Rectal smooth muscle tissue (tissue), 1 donor: ENCODE data around the gene AXL.
"Not testable (repeated sequence)": the region's sequence is repeated elsewhere in the genome, so short reads cannot be mapped to it uniquely, and the experiment has no call there.

Experiments used
- H3K27ac ChIP-seq: one replicate; pipeline ENCODE4 v1.7.0; 2013; ENCODE audit warnings: low read depth, low read length, inconsistent platforms
- H3K27me3 ChIP-seq: one replicate; pipeline ENCODE4 v1.7.0; 2013; ENCODE audit warnings: low read length; ENCODE audit not compliant: control insufficient read depth, insufficient read depth
- H3K36me3 ChIP-seq: one replicate; pipeline ENCODE4 v1.7.0; 2013; ENCODE audit warnings: low read length; ENCODE audit not compliant: control insufficient read depth, insufficient read depth
- H3K4me1 ChIP-seq: one replicate; pipeline ENCODE4 v1.7.0; 2013; ENCODE audit warnings: low read length; ENCODE audit not compliant: control insufficient read depth, insufficient read depth
- H3K4me3 ChIP-seq: one replicate; pipeline ENCODE4 v1.7.0; 2013; ENCODE audit warnings: low read length
- H3K9ac ChIP-seq: one replicate; pipeline ENCODE4 v1.7.0; 2013; ENCODE audit warnings: low read length

AXL gene

GRCh38 chr19:41193430-41194156 lies 25.4 kb upstream of the AXL start:
- Histone ChIP-seq H3K27ac (no peak overlapping the region), H3K27me3 (no peaks in the 10 kb centered on the region), H3K4me1 (no peaks in the 10 kb centered on the region), H3K9ac (no peak overlapping the region), H3K4me3 (peak overlapping the region; percentile 60), H3K36me3 (no peaks in the 10 kb centered on the region)

DNA sequence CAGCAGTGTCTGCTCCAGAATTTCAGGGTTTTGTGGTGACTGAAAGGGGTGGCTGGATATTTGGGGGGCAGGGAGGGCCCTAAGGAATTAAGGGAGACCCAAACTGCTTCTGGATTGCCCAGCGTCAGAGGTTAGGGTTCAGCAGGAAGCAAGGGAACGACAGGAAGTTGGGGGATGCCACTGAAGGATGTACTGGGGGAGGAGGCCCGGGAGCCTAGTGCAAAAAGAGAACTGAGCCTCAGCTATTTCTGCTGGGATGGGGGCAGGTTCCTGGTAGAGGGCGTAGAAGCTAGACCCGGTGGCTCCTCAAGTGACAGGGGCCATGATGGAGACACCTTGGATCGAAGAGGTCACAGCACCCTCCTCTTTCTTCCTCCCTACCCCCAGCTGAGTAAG lies 24.9 kb upstream of the AXL start:
- H3K9ac ChIP-seq = no peak overlapping the region
- no peak overlapping the region for H3K4me3 ChIP-seq
- no peak overlapping the region for H3K27ac ChIP-seq
- H3K4me1 ChIP-seq = no peaks in the 10 kb centered on the region
- H3K36me3 ChIP-seq = no peaks in the 10 kb centered on the region
- H3K27me3 ChIP-seq = no peaks in the 10 kb centered on the region

DNA sequence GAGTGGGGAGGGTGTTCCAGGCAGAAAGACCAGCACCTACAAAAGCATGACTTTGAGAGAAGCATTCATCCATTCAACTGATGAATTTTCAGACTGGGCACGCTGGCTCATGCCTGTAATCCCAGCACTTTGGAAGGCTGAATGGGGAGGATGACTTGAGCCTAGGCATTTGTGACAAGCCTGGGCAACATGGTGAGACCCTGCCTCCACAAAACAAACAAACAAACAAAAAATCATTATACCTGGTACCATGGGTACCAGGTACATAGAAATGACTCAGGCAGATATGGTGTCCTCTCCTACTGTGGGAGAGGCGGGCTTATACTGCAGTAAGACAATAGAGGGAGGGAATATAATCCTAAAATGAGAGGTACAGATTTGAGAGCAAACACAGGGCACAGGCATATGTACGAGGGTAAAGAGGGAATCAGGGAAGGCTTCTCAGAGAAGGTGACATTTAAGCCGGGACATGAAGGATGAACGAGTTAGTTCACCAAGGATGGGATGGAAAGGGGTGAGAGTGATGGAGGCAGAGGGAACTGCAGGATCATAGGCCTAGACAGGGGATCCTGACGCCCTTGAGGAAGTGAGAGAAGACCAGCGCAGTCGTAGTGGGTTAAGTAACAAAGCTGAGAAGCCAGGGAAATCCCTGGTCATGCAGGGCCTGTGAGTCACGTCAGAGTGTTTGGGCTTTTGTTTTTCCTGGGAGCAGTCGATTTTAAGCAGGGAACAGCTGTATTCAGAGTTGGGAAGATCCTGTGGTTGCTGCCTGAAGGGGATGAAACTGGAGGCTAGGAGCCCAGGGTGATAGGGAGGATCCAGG lies 23.1 kb upstream of the AXL start:
- no peak overlapping the region for H3K9ac ChIP-seq
- H3K27ac ChIP-seq = no peak overlapping the region
- H3K4me3 ChIP-seq = no peak overlapping the region
- no peaks in the 10 kb centered on the region for H3K27me3 ChIP-seq
- H3K4me1 ChIP-seq = no peaks in the 10 kb centered on the region
- H3K36me3 ChIP-seq = no peaks in the 10 kb centered on the region

GRCh38 chr19:41198559-41198958 lies 20.5 kb upstream of the AXL start:
- H3K36me3 ChIP-seq = peaks cover 2% of the 10 kb centered on the region
- H3K4me3 ChIP-seq = no peak overlapping the region
- no peak overlapping the region for H3K9ac ChIP-seq
- H3K4me1 ChIP-seq = no peaks in the 10 kb centered on the region
- no peak overlapping the region for H3K27ac ChIP-seq
- no peaks in the 10 kb centered on the region for H3K27me3 ChIP-seq

DNA sequence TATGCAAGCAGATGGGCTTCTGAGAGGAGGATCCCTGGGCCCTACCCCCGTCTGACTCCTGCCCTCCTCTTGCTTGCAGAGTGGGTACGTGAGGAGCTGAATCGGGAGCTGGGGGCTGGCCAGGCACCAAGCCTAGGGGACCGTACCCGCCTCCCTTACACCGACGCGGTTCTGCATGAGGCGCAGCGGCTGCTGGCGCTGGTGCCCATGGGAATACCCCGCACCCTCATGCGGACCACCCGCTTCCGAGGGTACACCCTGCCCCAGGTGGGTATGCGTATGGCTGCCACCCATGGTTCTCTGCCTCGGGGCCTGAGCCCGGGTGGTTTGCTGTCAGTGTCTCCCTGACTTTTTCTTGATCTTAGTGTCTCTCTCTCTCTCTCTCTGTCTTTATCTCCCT lies 15.7 kb upstream of the AXL start:
- Histone ChIP-seq H3K27ac (no peak overlapping the region), H3K9ac (no peak overlapping the region), H3K4me1 (no peaks in the 10 kb centered on the region), H3K27me3 (no peaks in the 10 kb centered on the region), H3K36me3 (peaks cover 2% of the 10 kb centered on the region), H3K4me3 (no peak overlapping the region)

- H3K9ac ChIP-seq, H3K36me3 ChIP-seq, H3K4me3 ChIP-seq, H3K27ac ChIP-seq, H3K4me1 ChIP-seq, H3K27me3 ChIP-seq: not testable (repeated sequence)
Observed at GRCh38 chr19:41204338-41204737, 14.7 kb upstream of the AXL start.

DNA sequence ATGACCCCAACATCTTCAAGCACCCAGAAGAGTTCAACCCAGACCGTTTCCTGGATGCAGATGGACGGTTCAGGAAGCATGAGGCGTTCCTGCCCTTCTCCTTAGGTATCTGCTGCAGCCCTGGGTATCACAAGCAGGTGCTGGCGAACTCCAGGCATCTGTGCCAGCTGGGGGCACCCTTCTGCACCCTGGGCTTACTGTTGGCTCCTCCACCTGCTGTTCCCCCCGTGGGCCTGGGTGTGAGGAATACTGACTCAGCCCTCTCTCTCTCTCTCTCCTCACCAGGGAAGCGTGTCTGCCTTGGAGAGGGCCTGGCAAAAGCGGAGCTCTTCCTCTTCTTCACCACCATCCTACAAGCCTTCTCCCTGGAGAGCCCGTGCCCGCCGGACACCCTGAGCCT lies 13.0 kb upstream of the AXL start:
- no peak overlapping the region for H3K4me3 ChIP-seq
- H3K9ac ChIP-seq = no peak overlapping the region
- H3K27me3 ChIP-seq = no peaks in the 10 kb centered on the region
- peaks cover 2% of the 10 kb centered on the region for H3K36me3 ChIP-seq
- no peak overlapping the region for H3K27ac ChIP-seq
- no peaks in the 10 kb centered on the region for H3K4me1 ChIP-seq

DNA sequence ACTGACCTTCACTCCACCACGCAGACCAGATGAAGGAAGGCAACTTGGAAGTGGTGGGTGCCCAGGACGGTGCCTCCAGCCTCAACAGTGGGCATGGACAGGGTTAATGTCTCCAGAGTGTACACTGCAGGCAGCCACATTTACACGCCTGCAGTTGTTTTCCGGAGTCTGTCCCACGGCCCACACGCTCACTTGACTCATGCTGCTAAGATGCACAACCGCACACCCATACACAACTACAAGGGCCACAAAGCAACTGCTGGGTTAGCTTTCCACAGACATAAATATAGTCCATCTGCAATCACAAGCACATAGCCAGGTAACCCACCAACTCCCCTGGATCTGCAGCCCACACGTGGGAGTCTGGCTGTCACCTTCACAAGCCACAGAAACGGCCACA lies 12.6 kb upstream of the AXL start:
- no peaks in the 10 kb centered on the region for H3K27me3 ChIP-seq
- H3K9ac ChIP-seq = no peak overlapping the region
- no peaks in the 10 kb centered on the region for H3K4me1 ChIP-seq
- no peaks in the 10 kb centered on the region for H3K36me3 ChIP-seq
- no peak overlapping the region for H3K27ac ChIP-seq
- no peak overlapping the region for H3K4me3 ChIP-seq

- peak overlapping the region; percentile 19 for H3K27ac ChIP-seq
- no peaks in the 10 kb centered on the region for H3K4me1 ChIP-seq
- no peaks in the 10 kb centered on the region for H3K36me3 ChIP-seq
- peak overlapping the region; percentile 15 for H3K4me3 ChIP-seq
- H3K9ac ChIP-seq = no peak overlapping the region
- H3K27me3 ChIP-seq = no peaks in the 10 kb centered on the region
Observed at GRCh38 chr19:41206926-41207750, 11.9 kb upstream of the AXL start.

DNA sequence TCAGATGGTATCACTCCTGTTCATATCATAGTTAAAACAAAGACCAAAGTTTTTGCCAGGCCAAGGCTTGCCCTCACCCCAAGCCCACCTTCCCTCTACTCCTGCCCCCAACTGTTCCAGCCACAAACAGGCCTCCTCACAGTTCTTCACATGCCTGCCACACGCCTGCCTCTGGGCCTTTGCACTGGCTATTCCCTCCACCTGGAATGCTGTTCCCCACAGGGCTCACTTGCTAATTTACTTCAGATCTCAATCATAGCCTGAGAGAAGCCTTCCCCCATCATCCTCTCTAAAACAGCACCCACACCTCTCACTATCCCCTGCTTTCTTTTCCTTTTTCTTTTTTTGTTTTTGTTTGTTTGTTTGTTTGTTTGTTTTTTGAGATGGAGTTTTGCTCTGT lies 4.9 kb upstream of the AXL start:
- Histone ChIP-seq H3K27me3 (peaks cover 2% of the 10 kb centered on the region), H3K4me1 (peaks cover 8% of the 10 kb centered on the region), H3K27ac (no peak overlapping the region), H3K4me3 (no peak overlapping the region), H3K36me3 (no peaks in the 10 kb centered on the region), H3K9ac (no peak overlapping the region)

- Histone ChIP-seq H3K27me3 (peaks cover 2% of the 10 kb centered on the region), H3K4me1 (peaks cover 12% of the 10 kb centered on the region), H3K36me3 (no peaks in the 10 kb centered on the region), H3K27ac (peak overlapping the region; percentile 97), H3K9ac (no peak overlapping the region), H3K4me3 (peak overlapping the region; percentile 34)
Observed at GRCh38 chr19:41217741-41218140, 1.3 kb upstream of the AXL start.

- Histone ChIP-seq H3K36me3 (no peaks in the 10 kb centered on the region), H3K27ac (peak overlapping the region; percentile 97), H3K4me3 (peak overlapping the region; percentile 60), H3K4me1 (peaks cover 14% of the 10 kb centered on the region), H3K9ac (peak overlapping the region; percentile 70), H3K27me3 (peaks cover 2% of the 10 kb centered on the region)
Observed at GRCh38 chr19:41218249-41218614, 791 bp upstream of the AXL start.
